ENCODE data around the gene HSDL1.
A peak's percentile ranks its signal among the peaks of the same experiment; 100 is the strongest.
"Not testable (repeated sequence)": the region's sequence is repeated elsewhere in the genome, so short reads cannot be mapped to it uniquely, and the experiment has no call there.

Gene HSDL1

DNA sequence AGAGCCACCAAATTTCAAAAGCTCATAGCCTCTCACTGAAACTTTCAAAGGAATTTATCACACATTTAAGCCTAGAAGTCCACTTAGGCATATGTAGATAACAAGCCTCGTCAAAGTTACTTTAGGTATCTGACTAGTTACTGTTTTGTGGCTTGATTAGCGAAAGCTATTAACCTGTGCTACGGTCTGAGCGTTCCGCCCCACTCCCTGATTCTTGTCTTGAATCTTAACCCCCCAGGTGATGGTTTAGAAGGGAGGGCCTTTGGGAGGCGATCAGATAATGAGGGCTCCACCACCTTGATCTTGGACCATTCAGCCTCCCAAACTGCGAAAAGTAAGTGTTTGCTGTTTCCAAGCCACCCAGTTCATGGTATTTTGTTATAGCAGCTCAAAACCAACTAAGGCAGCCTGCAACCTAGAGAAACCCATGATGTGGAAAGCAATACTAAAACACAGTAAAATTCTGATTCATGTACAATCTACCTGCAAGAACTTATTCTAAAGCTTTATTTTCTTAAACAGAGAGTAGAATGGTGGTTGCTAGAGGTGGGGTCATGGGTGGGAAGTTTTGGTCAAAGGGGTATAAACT, 7.1 kb downstream of the HSDL1 start:
- DNase-seq: no peak

- no peak for DNase-seq
These were observed 7.7 kb downstream of the HSDL1 start for GRCh38 chr16:84137287-84137686.

DNA sequence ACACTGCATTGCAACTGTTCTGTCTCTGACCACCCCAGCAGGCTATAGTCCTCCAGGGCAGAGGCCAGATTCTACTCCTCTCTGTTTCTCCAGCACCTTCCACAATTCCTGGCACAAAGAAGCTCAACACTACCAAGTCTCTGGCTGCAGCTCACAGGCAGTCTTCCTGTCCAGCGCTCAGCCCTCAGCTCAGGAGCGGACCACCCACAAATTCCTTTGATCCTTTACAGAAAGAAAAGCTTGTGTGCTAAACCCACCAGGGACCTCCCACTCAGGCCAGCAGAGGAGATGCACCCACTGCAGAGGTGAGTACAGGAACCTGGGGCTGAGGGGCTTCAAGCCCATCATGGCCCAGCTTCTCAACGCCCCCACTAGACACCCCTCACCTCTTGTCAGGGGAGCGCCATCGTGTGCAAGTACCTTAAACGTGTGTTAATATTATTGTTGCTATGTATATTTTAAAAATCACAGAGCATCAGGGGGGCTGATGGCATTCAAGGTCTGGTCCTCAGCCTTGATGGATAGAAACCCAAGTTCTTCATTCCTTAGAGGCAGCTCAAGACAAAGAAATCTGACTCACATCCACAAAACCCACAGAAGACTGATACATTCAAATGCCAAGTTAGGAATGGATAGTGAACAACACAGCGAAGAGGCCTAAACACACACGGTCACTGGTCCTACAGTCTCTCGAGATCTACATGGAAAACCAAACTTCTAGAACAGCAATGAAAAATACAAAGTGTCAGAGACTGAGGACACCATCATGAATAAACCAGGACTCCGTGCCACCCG, 8.4 kb downstream of the HSDL1 start:
- no peak for DNase-seq

DNA sequence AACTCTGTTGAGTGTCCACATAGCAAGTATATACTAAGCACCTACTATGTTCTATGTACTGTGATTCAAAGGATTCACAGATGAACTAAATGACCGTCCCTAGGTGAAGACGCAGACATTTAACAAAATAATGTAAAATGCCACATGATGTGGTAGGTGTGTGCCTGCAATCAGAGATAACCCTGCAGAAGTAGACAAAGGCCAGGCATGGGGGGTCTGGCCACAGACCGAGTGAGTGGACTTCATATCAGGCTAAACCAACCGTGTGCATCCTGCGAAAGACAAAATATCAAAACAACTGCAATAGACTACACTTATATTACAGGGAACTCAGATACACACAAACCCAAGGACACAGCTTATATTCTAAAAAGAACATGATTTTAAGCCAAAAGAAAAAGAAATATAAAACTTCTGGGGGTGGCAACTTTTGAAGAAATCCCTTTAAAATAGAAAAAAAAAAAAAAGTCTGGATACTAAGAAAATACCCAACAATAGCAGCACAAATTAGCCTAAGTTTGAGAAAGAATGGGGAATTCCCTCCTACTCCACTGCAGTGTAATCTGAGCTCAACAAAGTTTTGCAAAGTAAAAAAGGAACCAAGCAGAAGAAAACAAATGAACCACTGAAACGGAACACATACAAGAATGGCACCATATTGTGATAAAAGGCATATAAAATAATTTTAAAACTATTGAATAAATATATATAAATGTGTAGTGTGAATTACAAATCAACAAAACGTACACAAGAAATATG, 12.3 kb downstream of the HSDL1 start:
- DNase-seq: no peak

DNA sequence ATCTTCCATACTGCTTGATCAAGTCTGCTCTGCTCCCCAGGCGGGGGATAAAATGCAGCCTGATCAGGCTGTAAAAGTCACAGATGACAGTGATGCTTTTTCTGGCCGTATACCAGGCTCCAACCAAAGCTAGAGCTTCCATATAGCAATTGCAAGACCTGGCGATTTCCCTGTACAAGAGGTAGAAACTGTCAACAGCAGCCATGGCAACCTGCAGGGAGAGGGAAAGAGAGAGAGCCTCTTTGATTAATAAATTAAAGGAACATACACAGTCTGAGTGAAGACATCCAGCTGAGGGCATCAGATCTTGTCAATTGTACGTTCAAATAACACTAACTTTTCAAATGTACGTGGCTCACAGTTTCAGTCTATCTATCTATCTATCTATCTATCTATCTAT, 13.9 kb downstream of the HSDL1 start:
- DNase-seq: no peak

DNA sequence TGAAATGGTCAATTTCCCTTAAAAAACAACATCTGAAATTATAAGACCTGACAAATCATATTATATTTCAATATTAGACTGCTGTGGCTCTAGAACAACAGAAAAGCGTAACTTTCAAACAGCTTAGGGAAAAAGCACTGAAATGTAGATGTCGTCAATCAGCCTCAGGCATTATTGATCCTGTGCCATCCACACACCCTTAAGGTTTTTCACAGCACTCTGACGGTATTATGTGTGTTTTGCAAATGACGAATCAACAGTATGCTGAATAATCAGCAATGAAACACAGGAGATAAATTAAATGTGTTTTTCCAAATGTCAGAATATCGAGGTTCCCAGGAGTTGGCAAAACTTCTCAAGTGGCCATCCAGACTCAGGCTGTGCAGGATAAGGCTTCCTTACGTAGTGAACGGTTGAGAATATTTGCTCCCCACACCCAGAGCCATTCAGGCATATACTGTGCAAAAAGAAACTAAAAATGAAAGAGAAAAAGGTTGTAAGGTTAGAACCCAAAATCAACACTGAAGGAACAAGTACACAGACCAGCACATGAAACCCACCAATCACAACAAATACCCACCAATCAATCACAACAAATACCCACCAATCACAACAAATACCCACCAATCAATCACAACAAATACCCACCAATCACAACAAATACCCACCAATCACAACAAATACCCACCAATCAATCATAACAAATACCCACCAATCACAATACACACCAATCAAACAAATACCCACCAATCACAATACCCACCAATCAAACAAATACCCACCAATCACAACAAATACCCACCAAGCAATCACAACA, 20.5 kb downstream of the HSDL1 start:
- no peak for DNase-seq

DNA sequence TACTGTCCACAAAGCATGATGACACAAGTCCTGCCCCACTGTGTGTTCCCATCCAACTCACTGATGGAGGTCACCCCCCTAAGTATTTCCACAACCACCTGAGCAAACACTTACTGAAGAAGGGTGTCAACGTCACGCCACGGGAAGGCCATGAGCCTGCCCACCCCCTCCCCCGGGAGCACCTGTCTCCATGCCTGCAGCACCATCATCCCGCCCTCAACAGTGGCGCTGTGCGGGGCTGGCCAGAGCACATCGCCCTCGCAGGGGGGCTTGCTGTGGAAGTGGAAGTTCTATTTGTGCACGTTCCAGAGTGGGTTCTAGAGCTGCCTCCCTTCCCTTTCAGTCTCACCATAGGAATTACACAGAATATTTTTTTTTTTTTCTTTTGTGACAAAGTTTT, 24.0 kb downstream of the HSDL1 start:
- DNase-seq: no peak

DNA sequence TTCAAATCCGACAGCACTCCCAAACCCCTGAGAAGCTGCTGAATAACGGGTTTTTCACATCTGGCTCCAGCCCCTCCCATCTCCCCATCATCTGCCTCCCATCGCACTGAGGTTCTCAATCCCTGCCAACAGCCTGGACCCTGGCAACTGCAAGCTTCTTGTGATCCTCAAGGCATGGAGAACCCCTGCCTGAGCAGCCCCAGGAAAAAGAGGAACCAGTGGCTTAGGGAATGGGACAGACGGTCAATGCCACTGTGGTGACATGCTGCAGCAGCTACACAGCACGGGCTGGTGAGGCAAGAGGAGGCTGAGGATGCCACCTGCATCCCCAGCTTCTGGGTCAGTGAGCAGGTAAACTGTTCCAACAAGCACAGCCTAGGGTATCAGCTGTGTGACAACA, 25.0 kb downstream of the HSDL1 start:
- DNase-seq: no peak

DNA sequence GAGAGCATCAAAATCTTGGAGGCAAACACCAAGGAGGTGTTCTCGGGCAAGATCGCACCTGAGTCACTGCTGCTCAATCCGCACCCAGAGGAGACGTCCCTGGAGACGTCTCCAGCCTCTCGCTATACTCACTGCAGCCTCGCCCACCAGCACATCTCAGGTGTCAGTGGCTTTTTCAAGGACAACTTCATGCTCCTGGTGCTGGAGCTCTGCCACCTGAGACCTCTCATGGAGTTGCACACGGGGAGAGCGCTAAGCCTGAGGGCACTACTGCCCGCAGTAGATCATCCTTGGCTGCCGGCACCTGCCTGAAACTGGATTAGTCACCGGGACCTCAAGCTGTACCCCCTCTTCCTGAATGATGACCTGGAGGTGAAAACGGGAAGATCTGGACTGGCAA, 25.6 kb downstream of the HSDL1 start:
- no peak for DNase-seq

DNA sequence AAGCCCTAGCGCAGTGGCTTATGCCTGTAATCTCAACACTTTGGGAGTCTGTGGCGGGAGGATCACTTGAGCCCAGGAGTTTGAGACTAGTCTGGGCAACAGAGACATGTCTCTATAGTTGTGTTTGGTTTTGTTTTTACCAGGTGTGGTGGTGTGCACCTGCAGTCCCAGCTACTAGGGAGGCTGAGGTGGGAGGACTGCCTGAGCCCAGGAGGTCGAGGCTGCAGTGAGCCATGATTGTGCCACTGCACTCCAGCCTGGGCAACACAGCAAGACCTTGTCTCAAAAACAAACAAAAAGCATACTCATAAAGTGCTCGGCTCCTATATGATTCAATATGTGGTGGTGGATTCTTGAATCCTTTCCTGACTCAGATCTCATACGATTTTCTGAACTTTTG, 26.7 kb downstream of the HSDL1 start:
- not testable (repeated sequence) for DNase-seq

- peak; percentile 37 for DNase-seq
These were observed 27.5 kb downstream of the HSDL1 start for GRCh38 chr16:84117494-84117843.

- DNase-seq: peak; percentile 99
These were observed 28.1 kb downstream of the HSDL1 start, which contains the start of gene MBTPS1 for GRCh38 chr16:84116720-84117493. Gene MBTPS1 (minus strand): TSS chr16:84116942. CDS start chr16:84101783, 15,159 bp downstream.

- DNase-seq: no peak
These were observed 28.9 kb downstream of the HSDL1 start for GRCh38 chr16:84115919-84116719.

GRCh38 chr16:84111949-84112348, 33.0 kb downstream of the HSDL1 start:
- DNase-seq: not testable (repeated sequence)

GRCh38 chr16:84111525-84111924, 33.5 kb downstream of the HSDL1 start:
- no peak for DNase-seq

DNA sequence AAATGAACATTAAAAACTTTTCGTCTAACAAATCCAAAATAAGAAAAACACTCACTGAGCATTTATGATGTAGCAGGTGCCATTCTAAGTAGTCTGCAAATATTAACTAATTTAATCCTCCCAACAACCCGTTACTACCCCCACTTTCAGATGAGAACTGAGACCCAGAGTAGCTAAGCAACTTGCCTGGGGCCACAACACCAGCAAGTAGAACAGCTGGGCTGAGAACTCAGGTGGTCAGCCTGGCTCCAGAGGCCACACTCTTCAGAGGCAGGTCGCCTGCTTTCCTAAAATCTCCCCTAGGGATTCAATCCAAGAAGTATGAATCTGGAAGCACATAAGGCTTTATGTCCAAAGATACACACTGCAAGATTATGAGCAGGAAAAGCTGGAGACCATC, 34.5 kb downstream of the HSDL1 start:
- no peak for DNase-seq

DNA sequence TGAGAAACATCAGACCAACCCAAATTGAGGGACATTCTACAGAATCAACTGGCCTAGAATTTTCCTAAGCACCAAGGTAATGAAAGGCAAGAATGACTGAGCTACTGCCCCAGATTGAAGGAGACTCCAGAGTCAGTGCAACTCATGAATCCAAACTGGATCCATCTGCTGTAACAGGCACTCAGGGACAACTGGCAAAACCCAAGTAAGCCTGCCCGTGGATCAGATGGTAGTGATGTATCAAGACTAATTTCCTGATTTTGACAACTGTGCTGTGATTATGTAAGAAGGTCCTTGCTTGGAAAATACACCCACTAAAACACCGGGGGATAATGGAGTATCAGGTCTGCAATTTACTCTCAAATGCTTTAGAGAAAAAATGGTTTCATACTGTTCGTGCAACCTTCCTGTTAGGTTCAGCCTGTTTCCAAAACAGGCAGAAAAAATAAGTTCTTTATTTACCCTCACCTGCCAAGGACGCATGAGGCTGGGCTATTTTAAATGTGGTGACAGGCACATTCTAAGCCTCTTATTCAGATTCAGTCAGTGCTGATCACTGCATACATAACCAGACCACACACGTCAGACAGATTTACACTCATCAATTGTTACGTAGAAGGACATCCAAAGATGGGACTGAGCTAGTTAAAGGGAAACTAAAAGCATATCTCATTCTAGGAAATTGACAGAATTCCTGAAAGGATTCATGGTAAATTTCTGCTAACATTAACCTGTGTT, 35.2 kb downstream of the HSDL1 start:
- no peak for DNase-seq

DNA sequence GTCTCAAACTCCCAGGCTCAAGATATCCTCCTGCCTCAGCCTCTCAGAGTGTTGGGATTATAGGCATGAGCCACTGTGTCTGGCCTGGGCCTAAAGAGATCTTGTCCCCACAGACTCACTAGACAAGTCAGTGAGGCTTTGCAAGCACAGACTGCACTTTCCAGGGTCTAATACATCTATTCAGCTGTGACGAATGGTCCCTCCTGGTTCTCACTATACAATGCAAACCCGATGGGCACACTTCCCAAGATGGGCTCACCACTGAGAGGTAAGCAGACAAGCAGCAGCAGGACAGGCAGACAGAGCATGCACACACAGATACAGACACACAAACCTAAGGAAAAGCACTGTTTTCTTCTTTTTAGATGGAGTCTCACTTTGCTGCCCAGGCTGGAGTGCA, 37.1 kb downstream of the HSDL1 start:
- no peak for DNase-seq

- DNase-seq: no peak
These were observed 38.8 kb downstream of the HSDL1 start for GRCh38 chr16:84105948-84106740.

DNA sequence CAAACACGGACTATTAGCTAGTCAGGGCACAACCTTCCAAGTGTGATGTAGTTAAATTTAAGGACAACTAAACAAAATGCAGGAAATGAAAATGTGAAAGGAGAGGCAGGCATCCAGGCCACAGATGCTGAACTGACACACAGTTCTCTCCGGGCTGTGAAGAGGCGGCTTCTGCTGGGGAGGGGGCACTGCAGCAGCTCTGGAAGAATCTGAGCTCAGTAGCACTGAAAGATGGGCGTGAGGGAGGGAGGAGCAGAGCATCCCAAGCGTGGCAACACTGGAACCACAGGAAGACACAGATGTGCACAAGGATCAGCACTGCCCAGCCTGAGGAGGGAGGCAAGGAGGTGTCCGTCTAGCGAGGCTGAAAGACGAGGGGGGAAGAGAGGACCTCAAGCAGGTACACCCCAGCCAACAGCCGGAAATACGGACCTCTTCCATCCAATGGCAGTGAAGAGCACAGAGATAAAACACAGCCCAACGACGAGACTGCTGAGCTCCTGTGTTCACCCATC, 39.6 kb downstream of the HSDL1 start:
- no peak for DNase-seq
